Left lung (tissue), 10 donors: Measurements from ENCODE around the gene SATB2. TPM values are rescaled to one million over a fixed set of nuclear protein-coding genes. Genes with fewer than 3 reads are reported as not detected.

Experiments
- ATAC-seq: fragments of 200-7000 bp; cut with Tn5 transposase; one replicate; pipeline ENCODE4 v1.9.1; 2020; ENCODE audit warnings: moderate library complexity
- DNase-seq, 4 donors: peaks; one replicate each; pipeline ENCODE4 v3.0.0-alpha.2; 2013 to 2020
- H3K27ac ChIP-seq, 2 donors: fragments of 200-600 bp; sonication (generic) in 1 of 2; one replicate each; pipeline versions ENCODE4 v1.5.0 to v1.8.0; 2020 to 2021
- H3K27me3 ChIP-seq, 2 donors: fragments of 200-600 bp; sonication (generic) in 1 of 2; one replicate each; pipeline versions ENCODE4 v1.5.0 to v1.8.0; 2020 to 2021
- H3K36me3 ChIP-seq, 2 donors: fragments of 200-600 bp; sonication (generic) in 1 of 2; one replicate each; pipeline versions ENCODE4 v1.5.0 to v1.8.0; 2020 to 2021
- H3K4me1 ChIP-seq, 2 donors: fragments of 200-600 bp; one replicate each; pipeline ENCODE4 v1.8.0; 2021
- H3K4me3 ChIP-seq, 2 donors: fragments of 200-600 bp; sonication (generic) in 1 of 2; one replicate each; pipeline versions ENCODE4 v1.5.0 to v1.8.0; 2020 to 2021; ENCODE audit warnings: mild to moderate bottlenecking in 1 of 2
- H3K9me3 ChIP-seq, 2 donors: fragments of 200-600 bp; sonication (generic) in 1 of 2; one replicate each; pipeline versions ENCODE4 v1.5.0 to v1.8.0; 2020 to 2021
- intact Hi-C, 2 donors: fragments of 100-400 bp; cut with DNase I; formaldehyde crosslinking; loops; one replicate each; pipeline versions ENCODE4 v1.11.2 to v1.14.2; 2022
- polyA plus RNA-seq, 6 donors: library from polyadenylated mRNA; unstranded; fragments of 120-200 nt; gene quantifications; one replicate each; pipeline ENCODE4 v1.2.1, GENCODE V29; 2013; ENCODE audit not compliant: insufficient read length in 6 of 6
- total RNA-seq, 2 donors: library from RNA; stranded (reverse); fragmentation: NEBNext Ultra II Directional; extraction: Animal tissue kit (Norgen Biotek cat#: 25700); gene quantifications; one replicate each; pipeline ENCODE4 v1.2.1, GENCODE V29; 2021
- TF ChIP-seq, protein P1 (sequence below), 2 donors: fragments of 200-600 bp; sonication (generic) in 1 of 2; IDR thresholded peaks; one replicate each; pipeline versions ENCODE4 v1.5.0 to v1.8.0; 2021; ENCODE audit warnings: antibody characterized with exemption in 2 of 2
- donor health status: DM: no; HTN: yes; CAD: no.
- donor health status: DM: no; HTN: no; CAD: no.

Gene SATB2
- total and polyA plus RNA-seq, 8 donors, result 2.9 to 4.5 (median 3.8) TPM

GRCh38 chr2:199428291-199428690, 29.4 kb downstream of the SATB2 start:
- no peak for DNase-seq
- Histone ChIP-seq H3K27ac (no peak overlapping the region), H3K36me3 (no peaks in the 10 kb centered on the region), H3K4me1 (no peaks in the 10 kb centered on the region), H3K27me3 (no peaks in the 10 kb centered on the region), H3K9me3 (no peaks in the 10 kb centered on the region), H3K4me3 (no peak overlapping the region)
- intact Hi-C loops, result no loop called here
- TF ChIP-seq, protein P1, sequence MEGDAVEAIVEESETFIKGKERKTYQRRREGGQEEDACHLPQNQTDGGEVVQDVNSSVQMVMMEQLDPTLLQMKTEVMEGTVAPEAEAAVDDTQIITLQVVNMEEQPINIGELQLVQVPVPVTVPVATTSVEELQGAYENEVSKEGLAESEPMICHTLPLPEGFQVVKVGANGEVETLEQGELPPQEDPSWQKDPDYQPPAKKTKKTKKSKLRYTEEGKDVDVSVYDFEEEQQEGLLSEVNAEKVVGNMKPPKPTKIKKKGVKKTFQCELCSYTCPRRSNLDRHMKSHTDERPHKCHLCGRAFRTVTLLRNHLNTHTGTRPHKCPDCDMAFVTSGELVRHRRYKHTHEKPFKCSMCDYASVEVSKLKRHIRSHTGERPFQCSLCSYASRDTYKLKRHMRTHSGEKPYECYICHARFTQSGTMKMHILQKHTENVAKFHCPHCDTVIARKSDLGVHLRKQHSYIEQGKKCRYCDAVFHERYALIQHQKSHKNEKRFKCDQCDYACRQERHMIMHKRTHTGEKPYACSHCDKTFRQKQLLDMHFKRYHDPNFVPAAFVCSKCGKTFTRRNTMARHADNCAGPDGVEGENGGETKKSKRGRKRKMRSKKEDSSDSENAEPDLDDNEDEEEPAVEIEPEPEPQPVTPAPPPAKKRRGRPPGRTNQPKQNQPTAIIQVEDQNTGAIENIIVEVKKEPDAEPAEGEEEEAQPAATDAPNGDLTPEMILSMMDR (IDR thresholded peaks at IDR 0.05), result no peak
- ATAC-seq, result no peak

GRCh38 chr2:199424160-199424559, 33.6 kb downstream of the SATB2 start:
- TF ChIP-seq, protein P1 (IDR thresholded peaks at IDR 0.05), result no peak
- ATAC-seq, result no peak
- intact Hi-C loops, result no loop called here
- Histone ChIP-seq H3K27ac (no peak overlapping the region), H3K36me3 (no peaks in the 10 kb centered on the region), H3K4me3 (no peak overlapping the region), H3K4me1 (no peaks in the 10 kb centered on the region), H3K27me3 (no peaks in the 10 kb centered on the region), H3K9me3 (no peaks in the 10 kb centered on the region)
- no peak for DNase-seq

DNA sequence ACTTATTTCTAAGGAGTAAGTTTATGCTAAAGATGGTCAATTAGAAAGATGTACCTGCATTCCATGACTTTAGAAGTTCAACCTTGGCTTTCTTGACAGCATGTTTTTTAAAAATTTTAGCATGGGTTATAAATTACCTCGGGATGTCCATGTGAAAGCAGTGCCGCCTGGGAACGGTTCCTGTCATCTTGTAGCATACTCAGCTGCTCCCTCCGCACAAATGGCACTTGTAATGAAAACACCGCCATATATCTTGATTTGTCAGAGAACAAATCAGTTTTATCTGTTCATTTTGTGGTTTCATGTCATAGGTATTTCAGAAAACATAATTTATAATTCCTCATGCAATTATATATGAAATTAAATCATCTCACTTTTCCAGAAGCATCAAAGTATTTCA, 38.3 kb downstream of the SATB2 start:
- Histone ChIP-seq H3K4me1 (no peaks in the 10 kb centered on the region), H3K27me3 (no peaks in the 10 kb centered on the region), H3K27ac (no peak overlapping the region), H3K36me3 (no peaks in the 10 kb centered on the region), H3K4me3 (no peak overlapping the region), H3K9me3 (no peaks in the 10 kb centered on the region)
- TF ChIP-seq, protein P1 (IDR thresholded peaks at IDR 0.05), result no peak
- intact Hi-C loops, result no loop called here
- no peak for DNase-seq
- ATAC-seq, result no peak

- TF ChIP-seq, protein P1 (IDR thresholded peaks at IDR 0.05), result no peak
- Histone ChIP-seq H3K9me3 (no peaks in the 10 kb centered on the region), H3K4me3 (no peak overlapping the region), H3K27me3 (no peaks in the 10 kb centered on the region), H3K36me3 (no peaks in the 10 kb centered on the region), H3K27ac (no peak overlapping the region), H3K4me1 (no peaks in the 10 kb centered on the region)
- DNase-seq (no peak), ATAC-seq (no peak)
- intact Hi-C loops, result no loop called here
Observed at GRCh38 chr2:199414465-199414864, 43.3 kb downstream of the SATB2 start.

DNA sequence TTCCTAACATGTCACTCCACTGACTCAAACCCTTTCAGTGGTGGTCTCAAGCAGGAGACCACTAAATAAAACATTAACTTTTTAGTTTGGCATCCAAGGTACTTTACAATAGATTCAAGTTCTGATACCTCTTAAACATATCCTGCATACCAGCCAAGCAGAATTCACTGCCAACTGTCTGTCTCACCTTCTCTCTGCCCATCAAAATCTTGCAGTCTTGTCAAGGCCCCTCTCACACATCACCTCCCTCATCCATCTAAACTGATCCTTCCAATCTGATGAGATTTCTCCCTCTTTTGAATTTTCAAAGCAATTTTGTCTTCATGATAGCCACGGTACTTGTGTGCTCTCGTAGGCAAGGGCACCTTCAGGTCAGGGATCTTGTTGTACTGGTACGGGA, 43.7 kb downstream of the SATB2 start:
- no peak overlapping the region for H3K27ac ChIP-seq
- H3K36me3 ChIP-seq, result no peaks in the 10 kb centered on the region
- ATAC-seq, result no peak
- no peaks in the 10 kb centered on the region for H3K9me3 ChIP-seq
- DNase-seq, result no peak
- TF ChIP-seq, protein P1 (IDR thresholded peaks at IDR 0.05), result no peak
- H3K4me3 ChIP-seq, result no peak overlapping the region
- H3K27me3 ChIP-seq, result no peaks in the 10 kb centered on the region
- H3K4me1 ChIP-seq, result no peaks in the 10 kb centered on the region
- intact Hi-C loops, result no loop called here
